Neutrophil (primary cell): ENCODE results near the gene DDX18.

Experiments used
- H3K27ac ChIP-seq: fragments of 200-600 bp; sonication (generic); 2 replicates; pipeline ENCODE4 v1.5.1; 2016; ENCODE audit warnings: mild to moderate bottlenecking, moderate library complexity
- H3K27me3 ChIP-seq: fragments of 200-600 bp; sonication (generic); 2 replicates; pipeline ENCODE4 v1.6.0; 2016; ENCODE audit warnings: mild to moderate bottlenecking
- H3K36me3 ChIP-seq: fragments of 200-600 bp; sonication (generic); 2 replicates; pipeline ENCODE4 v1.5.1; 2017
- H3K4me1 ChIP-seq, 2 experiments: fragments of 200-600 bp in 1 of 2; sonication (generic) in 1 of 2; 1 replicate in 1 of 2; 2 replicates in 1 of 2; pipeline versions ENCODE4 v1.5.1 to v1.6.1; 2013 to 2016; ENCODE audit warnings: low read depth in 1 of 2, low read length in 1 of 2, mild to moderate bottlenecking in 1 of 2, moderate library complexity in 1 of 2; ENCODE audit not compliant: control insufficient read depth in 1 of 2, insufficient read depth in 1 of 2
- H3K4me3 ChIP-seq, 2 experiments: fragments of 200-600 bp in 1 of 2; sonication (generic) in 1 of 2; 1 replicate in 1 of 2; 2 replicates in 1 of 2; pipeline ENCODE4 v1.5.1; 2013 to 2016; ENCODE audit warnings: low read depth in 1 of 2, low read length in 1 of 2, mild to moderate bottlenecking in 1 of 2, moderate library complexity in 1 of 2
- H3K9me3 ChIP-seq: fragments of 200-600 bp; sonication (generic); 2 replicates; pipeline ENCODE4 v1.5.1; 2016
- TF ChIP-seq, protein P1 (sequence below): fragments of 200-600 bp; sonication (generic); IDR thresholded peaks from 2 replicates; pipeline ENCODE4 v1.5.1; 2016; ENCODE audit warnings: antibody characterized with exemption

DDX18 gene

DNA sequence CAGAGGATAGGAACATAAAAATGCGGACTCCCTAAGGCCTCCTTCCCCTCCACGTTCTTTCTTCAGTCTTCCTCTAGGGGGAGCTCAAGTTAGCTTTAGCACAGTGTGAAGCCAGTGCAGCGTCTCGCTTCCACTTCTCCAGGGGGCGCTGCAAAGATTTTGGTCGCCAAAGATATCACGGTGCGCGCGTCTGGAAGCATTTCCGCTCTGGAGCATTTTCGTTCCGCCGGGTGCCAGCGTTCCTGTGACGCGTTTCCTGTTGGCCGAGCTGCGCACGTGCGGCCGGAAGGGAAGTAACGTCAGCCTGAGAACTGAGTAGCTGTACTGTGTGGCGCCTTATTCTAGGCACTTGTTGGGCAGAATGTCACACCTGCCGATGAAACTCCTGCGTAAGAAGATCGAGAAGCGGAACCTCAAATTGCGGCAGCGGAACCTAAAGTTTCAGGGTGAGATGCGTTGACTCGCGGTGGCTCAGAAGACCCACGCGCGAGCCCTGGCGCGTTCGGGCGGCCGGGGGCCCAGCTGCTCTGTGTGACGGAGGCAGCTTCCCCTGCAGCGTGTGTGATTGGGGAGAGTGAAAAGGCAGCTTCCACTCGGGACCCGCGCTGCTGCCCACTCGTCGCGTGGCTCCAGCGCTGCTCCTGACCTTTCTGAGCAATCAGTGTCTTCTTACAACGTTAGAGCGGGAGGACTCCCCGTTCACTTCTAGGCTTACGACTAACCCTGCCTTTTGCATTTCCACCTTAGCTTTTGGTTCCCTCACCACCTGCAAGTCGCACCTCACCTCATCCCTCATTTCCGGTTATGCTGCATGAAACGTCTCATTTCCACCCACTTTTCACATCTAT is at the start of gene DDX18:
TSS of gene DDX18 (plus strand) at position 275 of the 848 bp plus-strand sequence. CDS start at position 362, 87 bp downstream.
- H3K36me3 ChIP-seq: peaks cover 15% of the 10 kb centered on the region
- peaks cover 25% of the 10 kb centered on the region for H3K27me3 ChIP-seq
- no peaks in the 10 kb centered on the region for H3K9me3 ChIP-seq
- H3K4me1 ChIP-seq: peaks cover 17 to 18% of the 10 kb centered on the region in 2 experiments
- TF ChIP-seq, protein P1, sequence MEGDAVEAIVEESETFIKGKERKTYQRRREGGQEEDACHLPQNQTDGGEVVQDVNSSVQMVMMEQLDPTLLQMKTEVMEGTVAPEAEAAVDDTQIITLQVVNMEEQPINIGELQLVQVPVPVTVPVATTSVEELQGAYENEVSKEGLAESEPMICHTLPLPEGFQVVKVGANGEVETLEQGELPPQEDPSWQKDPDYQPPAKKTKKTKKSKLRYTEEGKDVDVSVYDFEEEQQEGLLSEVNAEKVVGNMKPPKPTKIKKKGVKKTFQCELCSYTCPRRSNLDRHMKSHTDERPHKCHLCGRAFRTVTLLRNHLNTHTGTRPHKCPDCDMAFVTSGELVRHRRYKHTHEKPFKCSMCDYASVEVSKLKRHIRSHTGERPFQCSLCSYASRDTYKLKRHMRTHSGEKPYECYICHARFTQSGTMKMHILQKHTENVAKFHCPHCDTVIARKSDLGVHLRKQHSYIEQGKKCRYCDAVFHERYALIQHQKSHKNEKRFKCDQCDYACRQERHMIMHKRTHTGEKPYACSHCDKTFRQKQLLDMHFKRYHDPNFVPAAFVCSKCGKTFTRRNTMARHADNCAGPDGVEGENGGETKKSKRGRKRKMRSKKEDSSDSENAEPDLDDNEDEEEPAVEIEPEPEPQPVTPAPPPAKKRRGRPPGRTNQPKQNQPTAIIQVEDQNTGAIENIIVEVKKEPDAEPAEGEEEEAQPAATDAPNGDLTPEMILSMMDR: peak; percentile 99
- peak within 1 kb of the TSS; percentile 90 for H3K27ac ChIP-seq
- peak within 1 kb of the TSS; percentile 66 to 70 for H3K4me3 ChIP-seq

DNA sequence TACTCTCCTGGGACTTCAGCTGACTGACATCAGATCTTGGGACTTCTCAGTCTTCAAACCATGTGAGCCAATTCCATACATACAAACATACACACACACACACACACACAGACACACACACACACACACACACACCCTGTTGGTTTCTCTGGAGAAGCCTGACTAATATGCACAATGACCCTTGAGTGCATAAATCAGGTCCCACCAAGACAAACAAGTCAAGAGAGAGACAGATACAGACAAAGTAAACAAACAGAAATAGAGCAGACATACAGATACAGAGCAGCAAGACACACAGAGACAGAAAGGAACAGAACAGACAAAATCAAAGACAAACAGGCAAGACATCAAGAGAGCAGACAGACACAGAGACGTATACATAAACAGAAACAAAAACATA is 43.8 kb upstream of the DDX18 start:
- TF ChIP-seq, protein P1: no peak
- Histone ChIP-seq H3K27me3 (peaks cover 10% of the 10 kb centered on the region), H3K9me3 (no peaks in the 10 kb centered on the region), H3K4me3 (no peak overlapping the region), H3K36me3 (no peaks in the 10 kb centered on the region), H3K4me1 (no peaks in the 10 kb centered on the region), H3K27ac (no peak overlapping the region)

DNA sequence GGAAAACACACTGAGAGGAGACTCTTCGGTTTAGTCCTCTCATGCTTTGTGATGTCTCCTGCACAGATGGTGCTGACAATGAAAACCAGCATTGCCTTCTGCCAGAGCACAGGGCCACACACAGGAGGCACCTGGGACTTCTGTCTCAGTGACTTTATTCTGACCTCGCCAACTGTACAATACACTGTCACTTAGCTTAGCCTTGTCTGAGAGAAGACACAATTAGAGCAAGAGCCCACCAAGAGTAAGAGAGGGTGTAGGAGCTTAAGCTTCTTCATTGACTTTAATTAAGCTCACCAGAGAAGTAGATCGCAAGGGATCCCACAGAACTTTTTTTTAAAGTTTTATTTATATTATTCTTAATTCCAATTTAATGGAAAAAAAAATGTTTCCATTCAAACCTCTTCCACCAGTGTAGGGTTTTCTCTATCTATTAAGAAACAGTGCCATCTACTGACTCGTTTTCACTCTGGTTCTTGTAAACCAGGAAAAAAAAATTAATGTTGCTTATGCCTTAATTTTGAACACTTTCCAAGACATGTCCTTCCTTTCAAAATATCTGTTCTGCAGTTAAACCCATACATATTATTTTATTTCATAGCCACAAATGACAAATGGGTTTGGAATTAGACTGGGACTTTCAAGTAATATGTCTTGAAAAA is 42.4 kb upstream of the DDX18 start:
- Histone ChIP-seq H3K36me3 (no peaks in the 10 kb centered on the region), H3K27ac (no peak overlapping the region), H3K4me3 (no peak overlapping the region), H3K4me1 (no peaks in the 10 kb centered on the region), H3K27me3 (peaks cover 11% of the 10 kb centered on the region), H3K9me3 (no peaks in the 10 kb centered on the region)
- TF ChIP-seq, protein P1: no peak

DNA sequence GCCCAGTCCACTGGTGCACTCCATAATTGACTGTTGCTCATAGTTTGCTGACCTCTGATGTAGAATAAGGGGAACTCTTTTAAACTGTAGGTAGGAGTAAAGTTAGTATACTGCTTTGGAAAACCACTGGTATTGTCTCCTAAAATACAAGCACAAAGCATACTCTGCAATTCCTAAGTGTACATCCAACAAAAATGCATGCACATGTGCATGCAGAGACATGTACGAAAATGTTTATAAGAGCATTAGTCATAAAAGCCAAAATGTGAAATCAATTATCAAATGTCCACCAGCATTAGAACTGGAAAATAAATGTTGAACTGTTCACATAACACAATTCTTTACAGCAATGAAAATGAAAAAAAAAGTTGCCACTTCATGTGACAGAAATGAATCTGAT is 39.8 kb upstream of the DDX18 start:
- TF ChIP-seq, protein P1: no peak
- Histone ChIP-seq H3K27ac (no peak overlapping the region), H3K9me3 (no peaks in the 10 kb centered on the region), H3K4me1 (no peaks in the 10 kb centered on the region), H3K4me3 (no peak overlapping the region), H3K27me3 (peaks cover 11% of the 10 kb centered on the region), H3K36me3 (no peaks in the 10 kb centered on the region)

DNA sequence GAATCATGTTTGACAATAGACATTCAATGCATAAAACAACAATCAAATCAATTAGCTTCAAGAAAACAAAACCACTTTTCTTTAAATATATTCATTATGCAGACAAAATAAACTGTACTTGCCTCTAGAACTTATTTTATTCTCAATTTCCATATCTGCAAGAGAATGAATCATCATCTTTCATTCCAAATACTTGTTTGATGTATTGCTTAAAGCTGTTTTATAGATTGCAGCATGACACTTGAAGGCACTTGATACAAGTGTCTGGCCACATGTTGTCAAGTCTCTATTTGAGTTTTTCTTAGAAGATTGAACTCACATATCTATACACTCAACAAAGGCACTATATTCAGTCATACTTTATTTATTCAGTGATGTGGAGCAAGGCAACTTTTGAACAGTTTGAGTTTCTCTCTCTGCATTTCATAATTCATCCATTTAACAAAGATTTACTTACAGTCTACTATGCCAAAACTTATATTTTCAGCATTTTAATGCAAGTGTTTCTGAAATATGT is 38.7 kb upstream of the DDX18 start:
- TF ChIP-seq, protein P1: no peak
- no peaks in the 10 kb centered on the region for H3K36me3 ChIP-seq
- no peaks in the 10 kb centered on the region for H3K9me3 ChIP-seq
- H3K27me3 ChIP-seq: peaks cover 3% of the 10 kb centered on the region
- H3K27ac ChIP-seq: no peak overlapping the region
- no peak overlapping the region for H3K4me3 ChIP-seq
- H3K4me1 ChIP-seq: no peaks in the 10 kb centered on the region
